DND-41 (cell line): ENCODE measurements around the gene MACROD1.

Source experiments
- ATAC-seq: fragments of 200-7000 bp; cut with Tn5 transposase; 3 replicates; pipeline ENCODE4 v1.9.1; 2021; ENCODE audit warnings: low read depth; ENCODE audit not compliant: insufficient read depth
- DNase-seq: peaks from one replicate; pipeline ENCODE4 v3.0.0-alpha.2; 2020
- H2AFZ ChIP-seq: 2 replicates; pipeline ENCODE4 v1.6.0; 2012; ENCODE audit warnings: low read depth, low read length
- H3K27ac ChIP-seq: 2 replicates; pipeline ENCODE4 v1.5.1; 2012; ENCODE audit warnings: low read length, inconsistent platforms
- H3K27me3 ChIP-seq: fragments of 200-600 bp; sonication (generic); 2 replicates; pipeline ENCODE4 v1.6.0; 2012; ENCODE audit warnings: low read length, mild to moderate bottlenecking, inconsistent platforms; ENCODE audit not compliant: insufficient read depth, poor library complexity
- H3K36me3 ChIP-seq: 2 replicates; pipeline ENCODE4 v1.5.1; 2012; ENCODE audit warnings: low read length, inconsistent platforms; ENCODE audit not compliant: insufficient read depth
- H3K4me1 ChIP-seq: 2 replicates; pipeline ENCODE4 v1.5.1; 2012; ENCODE audit warnings: mild to moderate bottlenecking, low read length; ENCODE audit not compliant: insufficient read depth
- H3K4me2 ChIP-seq: 2 replicates; pipeline ENCODE4 v1.6.0; 2012; ENCODE audit warnings: mild to moderate bottlenecking, moderate library complexity, low read length, inconsistent platforms; ENCODE audit not compliant: insufficient read depth
- H3K4me3 ChIP-seq, 2 experiments: fragments of 200-600 bp in 1 of 2; shearing (Covaris generic) in 1 of 2; 2 replicates each; pipeline ENCODE4 v1.5.1; 2012 to 2016; ENCODE audit warnings: inconsistent platforms in 2 of 2, low read length in 2 of 2, mild to moderate bottlenecking in 2 of 2, low read depth in 1 of 2, moderate library complexity in 1 of 2
- H3K79me2 ChIP-seq: 2 replicates; pipeline ENCODE4 v1.6.0; 2012; ENCODE audit warnings: low read length, inconsistent platforms; ENCODE audit not compliant: insufficient read depth
- H3K9ac ChIP-seq: 2 replicates; pipeline ENCODE4 v1.6.0; 2012; ENCODE audit warnings: low read depth, mild to moderate bottlenecking, inconsistent platforms, low read length, moderate library complexity
- H3K9me3 ChIP-seq: 2 replicates; pipeline ENCODE4 v1.5.1; 2012; ENCODE audit warnings: low read length, moderate library complexity, mild to moderate bottlenecking, inconsistent platforms; ENCODE audit not compliant: insufficient read depth, severe bottlenecking
- H4K20me1 ChIP-seq: 2 replicates; pipeline ENCODE4 v1.6.0; 2012; ENCODE audit warnings: low read length; ENCODE audit not compliant: insufficient read depth
- EZH2 ChIP-seq: IDR thresholded peaks from 3 replicates; pipeline ENCODE4 v1.6.1; 2012; ENCODE audit warnings: borderline replicate concordance, low read depth, mild to moderate bottlenecking, moderate library complexity, low read length, inconsistent platforms; ENCODE audit not compliant: severe bottlenecking
- TF ChIP-seq, protein P1 (sequence below): IDR thresholded peaks from 2 replicates; pipeline ENCODE4 v1.5.1; 2012; ENCODE audit warnings: borderline replicate concordance, low read length, moderate library complexity, mild to moderate bottlenecking; ENCODE audit not compliant: poor library complexity, severe bottlenecking; ENCODE audit errors: extremely low read depth

The MACROD1 gene

DNA sequence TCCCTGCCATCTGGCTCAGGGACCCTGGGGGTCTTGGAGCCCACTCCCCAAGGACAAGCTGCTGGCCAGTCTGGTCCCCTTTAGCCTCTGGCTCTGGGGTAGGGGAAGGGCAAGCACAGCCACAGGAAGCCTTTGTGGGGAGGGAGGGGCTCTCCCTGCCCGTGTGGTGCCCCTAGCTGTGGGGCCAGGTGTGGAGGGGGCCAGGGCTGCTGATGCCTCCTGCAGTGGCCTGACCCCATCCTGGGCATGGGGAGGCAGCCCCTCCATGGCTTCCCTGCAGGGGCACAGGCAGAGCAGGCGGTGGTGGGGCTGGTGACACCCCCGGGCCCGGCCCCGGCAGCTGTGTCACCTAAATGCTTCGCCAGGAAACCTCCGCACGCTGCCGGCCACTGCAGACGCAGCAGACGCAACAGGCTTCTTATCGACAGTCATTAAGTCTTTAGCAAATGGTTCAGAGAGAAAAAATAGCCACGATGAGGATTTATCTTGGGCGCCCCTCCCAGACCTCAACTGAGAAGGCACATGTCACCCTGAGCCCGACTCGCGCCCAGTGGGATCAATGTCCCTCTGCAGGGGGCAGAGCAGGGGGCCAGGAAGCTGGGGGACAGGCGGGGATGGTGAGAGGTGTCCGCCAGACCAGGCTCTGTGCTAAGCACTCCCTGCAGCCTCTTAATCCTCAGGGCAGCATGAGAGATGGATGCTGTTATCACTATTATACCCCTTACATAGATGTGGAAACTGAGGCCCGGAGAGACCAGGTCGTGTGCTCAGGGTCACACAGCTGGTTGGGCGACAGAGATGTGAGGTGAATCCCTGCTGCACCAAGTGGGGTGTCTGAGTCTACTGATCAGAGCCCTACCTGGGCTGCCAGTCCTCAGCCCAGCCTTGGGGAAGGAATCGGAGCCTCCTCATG lies 96.3 kb downstream of the MACROD1 start:
- Histone ChIP-seq H3K4me2 (no peak overlapping the region), H3K27ac (no peak overlapping the region), H4K20me1 (peaks cover 25% of the 10 kb centered on the region), H3K79me2 (no peaks in the 10 kb centered on the region), H3K9me3 (no peaks in the 10 kb centered on the region), H2AFZ (no peak overlapping the region), H3K9ac (no peak overlapping the region), H3K4me3 (no peak overlapping the region), H3K4me1 (no peaks in the 10 kb centered on the region), H3K27me3 (no peaks in the 10 kb centered on the region), H3K36me3 (no peaks in the 10 kb centered on the region)
- DNase-seq, result no peak
- no peak for TF ChIP-seq EZH2
- TF ChIP-seq, protein P1, sequence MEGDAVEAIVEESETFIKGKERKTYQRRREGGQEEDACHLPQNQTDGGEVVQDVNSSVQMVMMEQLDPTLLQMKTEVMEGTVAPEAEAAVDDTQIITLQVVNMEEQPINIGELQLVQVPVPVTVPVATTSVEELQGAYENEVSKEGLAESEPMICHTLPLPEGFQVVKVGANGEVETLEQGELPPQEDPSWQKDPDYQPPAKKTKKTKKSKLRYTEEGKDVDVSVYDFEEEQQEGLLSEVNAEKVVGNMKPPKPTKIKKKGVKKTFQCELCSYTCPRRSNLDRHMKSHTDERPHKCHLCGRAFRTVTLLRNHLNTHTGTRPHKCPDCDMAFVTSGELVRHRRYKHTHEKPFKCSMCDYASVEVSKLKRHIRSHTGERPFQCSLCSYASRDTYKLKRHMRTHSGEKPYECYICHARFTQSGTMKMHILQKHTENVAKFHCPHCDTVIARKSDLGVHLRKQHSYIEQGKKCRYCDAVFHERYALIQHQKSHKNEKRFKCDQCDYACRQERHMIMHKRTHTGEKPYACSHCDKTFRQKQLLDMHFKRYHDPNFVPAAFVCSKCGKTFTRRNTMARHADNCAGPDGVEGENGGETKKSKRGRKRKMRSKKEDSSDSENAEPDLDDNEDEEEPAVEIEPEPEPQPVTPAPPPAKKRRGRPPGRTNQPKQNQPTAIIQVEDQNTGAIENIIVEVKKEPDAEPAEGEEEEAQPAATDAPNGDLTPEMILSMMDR, result no peak
- ATAC-seq, result no peak

DNA sequence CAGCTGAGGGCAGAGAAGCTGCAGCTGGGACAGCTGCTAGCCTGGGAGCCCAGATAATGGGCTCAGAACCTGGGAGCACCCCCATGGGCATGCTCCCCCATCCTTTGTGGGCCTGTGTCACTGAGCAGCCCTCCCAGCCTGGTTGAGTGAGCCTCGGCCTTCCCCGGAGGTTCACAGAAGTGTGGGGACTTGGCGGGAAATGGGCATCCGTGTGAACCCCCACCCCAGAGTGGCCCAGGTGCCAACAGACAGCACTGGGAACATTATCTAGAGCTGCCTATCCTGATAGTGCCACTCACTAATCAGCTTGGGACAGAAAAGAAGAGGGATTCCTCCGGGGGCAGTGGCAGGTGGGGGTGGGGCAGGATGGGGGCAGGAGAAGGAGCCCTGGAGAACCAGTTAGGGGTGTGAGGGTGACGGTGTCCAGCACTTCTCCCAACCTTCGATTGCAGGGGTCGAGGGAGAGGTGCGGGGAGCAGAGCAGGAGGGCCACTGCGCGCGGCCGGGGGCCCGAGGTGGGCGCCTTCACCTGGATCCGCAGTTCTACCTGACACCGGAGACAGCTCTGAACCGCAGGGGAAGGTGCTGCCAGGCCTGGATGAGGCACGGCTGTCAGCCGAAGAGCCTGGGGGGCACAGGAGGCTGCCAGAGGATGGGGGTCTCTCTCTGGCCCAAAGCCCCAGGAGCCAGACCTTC lies 97.1 kb downstream of the MACROD1 start:
- Histone ChIP-seq H3K4me2 (no peak overlapping the region), H3K79me2 (no peaks in the 10 kb centered on the region), H3K36me3 (no peaks in the 10 kb centered on the region), H3K9me3 (no peaks in the 10 kb centered on the region), H3K27ac (no peak overlapping the region), H3K4me3 (no peak overlapping the region), H3K4me1 (no peaks in the 10 kb centered on the region), H3K9ac (no peak overlapping the region), H2AFZ (no peak overlapping the region), H4K20me1 (peaks cover 32% of the 10 kb centered on the region), H3K27me3 (no peaks in the 10 kb centered on the region)
- ATAC-seq, result no peak
- TF ChIP-seq EZH2, result no peak
- TF ChIP-seq, protein P1, result no peak
- DNase-seq, result no peak

GRCh38 chr11:64067230-64067993 lies 98.5 kb downstream of the MACROD1 start:
- TF ChIP-seq, protein P1, result no peak
- TF ChIP-seq EZH2, result no peak
- Histone ChIP-seq H3K79me2 (no peaks in the 10 kb centered on the region), H3K27ac (no peak overlapping the region), H2AFZ (no peak overlapping the region), H3K9ac (no peak overlapping the region), H3K4me2 (no peak overlapping the region), H3K36me3 (no peaks in the 10 kb centered on the region), H3K27me3 (no peaks in the 10 kb centered on the region), H3K9me3 (no peaks in the 10 kb centered on the region), H3K4me1 (no peaks in the 10 kb centered on the region), H3K4me3 (no peak overlapping the region), H4K20me1 (peaks cover 37% of the 10 kb centered on the region)
- no peak for DNase-seq
- no peak for ATAC-seq
